Transverse colon (tissue), 4 donors: ENCODE measurements around the gene LCAT. TPM values are rescaled to one million over a fixed set of nuclear protein-coding genes. Genes with fewer than 3 reads are reported as not detected.

Source experiments
- DNase-seq: peaks from one replicate; pipeline ENCODE4 v3.0.0-alpha.2; 2019
- H3K27ac ChIP-seq, 4 donors: fragments of 200-600 bp; sonication (generic); 2 replicates each; pipeline ENCODE4 v1.5.1; 2016 to 2018; ENCODE audit warnings: inconsistent platforms in 4 of 4
- H3K27me3 ChIP-seq: fragments of 200-600 bp; sonication (generic); 2 replicates; pipeline ENCODE4 v1.5.1; 2017; ENCODE audit warnings: inconsistent platforms
- H3K36me3 ChIP-seq, 4 donors: fragments of 200-600 bp; sonication (generic); 2 replicates each; pipeline ENCODE4 v1.5.1; 2017 to 2019; ENCODE audit warnings: inconsistent platforms in 4 of 4
- H3K4me1 ChIP-seq, 4 donors: fragments of 200-600 bp; sonication (generic); 2 replicates each; pipeline ENCODE4 v1.5.1; 2017 to 2020; ENCODE audit warnings: inconsistent platforms in 4 of 4
- H3K4me3 ChIP-seq, 4 donors: fragments of 200-600 bp; sonication (generic); 1 replicate in 1 of 4; 2 replicates in 3 of 4; pipeline versions ENCODE4 v1.5.1 to v1.6.1; 2017 to 2019; ENCODE audit warnings: inconsistent platforms in 4 of 4
- H3K9me3 ChIP-seq, 2 donors: fragments of 200-600 bp; sonication (generic); 2 replicates each; pipeline ENCODE4 v1.5.1; 2017 to 2019; ENCODE audit warnings: inconsistent platforms in 2 of 2
- CTCF ChIP-seq, 5 experiments: fragments of 200-600 bp in 3 of 5; fragments of 450-650 bp in 2 of 5; sonication (generic) in 3 of 5; IDR thresholded peaks; 1 replicate in 2 of 5; 2 replicates in 3 of 5; pipeline ENCODE4 v1.5.1; 2016 to 2017; ENCODE audit warnings: antibody characterized with exemption in 5 of 5, inconsistent platforms in 3 of 5, mild to moderate bottlenecking in 2 of 5, moderate library complexity in 1 of 5
- EP300 ChIP-seq: sonication (generic); formaldehyde crosslinking; IDR thresholded peaks from one replicate; pipeline ENCODE4 v1.6.1; 2017; ENCODE audit warnings: antibody characterized with exemption, low read depth
- POLR2A ChIP-seq: fragments of 450-650 bp; IDR thresholded peaks from one replicate; pipeline ENCODE4 v1.6.1; 2016; ENCODE audit warnings: antibody characterized with exemption, mild to moderate bottlenecking, moderate library complexity
- POLR2AphosphoS5 ChIP-seq, 3 donors: sonication (generic); formaldehyde crosslinking; IDR thresholded peaks; one replicate each; pipeline ENCODE4 v1.6.1; 2016; ENCODE audit warnings: antibody characterized with exemption in 3 of 3
- WGBS, 2 donors: methylation state at CpG; one replicate each; pipeline ENCODE4 v1.1.5; 2018; ENCODE audit warnings: low coverage in 1 of 2; 5-methylcytosine and 5-hydroxymethylcytosine counted together
- in situ Hi-C, 4 donors: fragments of 200-750 bp; cut with MboI; loops; one replicate each; pipeline versions ENCODE4 v1.15.0 to v1.15.1; 2017; ENCODE audit warnings: low sequenced_read_pairs in 3 of 4, low pct_ligation_motif_present in 1 of 4, low pct_unique_long_range_greater_than_20kb in 1 of 4
- intact Hi-C: fragments of 100-400 bp; cut with DNase I; formaldehyde crosslinking; loops from one replicate; pipeline ENCODE4 v1.15.1; 2023; ENCODE audit warnings: low total_unique reads
- total RNA-seq, 4 donors: library from RNA; depleted of rRNA; stranded (reverse); fragments of >200 nt; gene quantifications; one replicate each; pipeline ENCODE4 v1.1.0, GENCODE V29; 2016

The LCAT gene
- total RNA-seq, 4 donors from 2014 or later = 2.2 to 30.7 (median 4.2) TPM

GRCh38 chr16:67946128-67946569 is 2.2 kb upstream of the LCAT start:
- H3K4me1 ChIP-seq = peaks cover 14 to 19% (median 16%) of the 10 kb centered on the region in 4 donors
- no peak overlapping the region for H3K27ac ChIP-seq
- H3K9me3 ChIP-seq = no peaks in the 10 kb centered on the region
- no peak overlapping the region for H3K4me3 ChIP-seq
- DNase-seq = no peak
- no peaks in the 10 kb centered on the region for H3K27me3 ChIP-seq
- TF ChIP-seq POLR2AphosphoS5 (IDR thresholded peaks at IDR 0.05) = no peak
- TF ChIP-seq CTCF (IDR thresholded peaks at IDR 0.05) = no peak
- no peak for TF ChIP-seq EP300
- TF ChIP-seq POLR2A = no peak
- WGBS, 2 donors = 89% methylated on average over 16 of the region's 20 CpGs; no CpG with 5 or more reads in 1 of the 2 donors
- H3K36me3 ChIP-seq = no peaks in the 10 kb centered on the region
- intact Hi-C loops = no loop called here
- in situ Hi-C loops = no loop called here

- H3K27me3 ChIP-seq = no peaks in the 10 kb centered on the region
- no peak overlapping the region for H3K4me3 ChIP-seq
- no peak for DNase-seq
- TF ChIP-seq POLR2AphosphoS5 (IDR thresholded peaks at IDR 0.05) (no peak), POLR2A (no peak), EP300 (no peak), CTCF (IDR thresholded peaks at IDR 0.05) (no peak)
- intact Hi-C loops = no loop called here
- H3K27ac ChIP-seq = peak overlapping the region in 2 of 4 donors; percentile 69 to 89
- H3K36me3 ChIP-seq = no peaks in the 10 kb centered on the region
- H3K4me1 ChIP-seq = peaks cover 14 to 19% (median 16%) of the 10 kb centered on the region in 4 donors
- in situ Hi-C loops = no loop called here
- 70 to 75% methylated on average over 2 to 16 of the region's 24 CpGs for WGBS, 2 donors
- H3K9me3 ChIP-seq = no peaks in the 10 kb centered on the region
Observed at GRCh38 chr16:67945392-67945933, 1.5 kb upstream of the LCAT start.

GRCh38 chr16:67944690-67945391 is 921 bp upstream of the LCAT start:
- intact Hi-C loops (no loop called here), in situ Hi-C loops (no loop called here)
- Histone ChIP-seq H3K4me1 (peaks cover 17 to 22% (median 20%) of the 10 kb centered on the region in 4 donors), H3K27me3 (no peaks in the 10 kb centered on the region), H3K4me3 (no peak overlapping the region), H3K9me3 (no peaks in the 10 kb centered on the region), H3K27ac (peak overlapping the region; percentile 59 to 89 (median 71)), H3K36me3 (no peaks in the 10 kb centered on the region)
- 91% methylated on average over 24 of the region's 24 CpGs; no CpG with 5 or more reads in 1 of the 2 donors for WGBS, 2 donors
- TF ChIP-seq CTCF (IDR thresholded peaks at IDR 0.05) (no peak), EP300 (no peak), POLR2A (no peak), POLR2AphosphoS5 (IDR thresholded peaks at IDR 0.05) (no peak)
- no peak for DNase-seq

GRCh38 chr16:67943256-67943618 is 683 bp downstream of the LCAT start:
- DNase-seq = no peak
- TF ChIP-seq POLR2AphosphoS5 (IDR thresholded peaks at IDR 0.05) = no peak
- TF ChIP-seq CTCF (IDR thresholded peaks at IDR 0.05) = no peak
- H3K27ac ChIP-seq = peak overlapping the region; percentile 59 to 89 (median 71)
- peaks cover 20 to 22% (median 20%) of the 10 kb centered on the region in 4 donors for H3K4me1 ChIP-seq
- H3K27me3 ChIP-seq = no peaks in the 10 kb centered on the region
- H3K9me3 ChIP-seq = no peaks in the 10 kb centered on the region
- H3K4me3 ChIP-seq = no peak overlapping the region
- intact Hi-C loops (loop anchor here (1.0 kb wide), 1 partner anchor 47 kb away; no protein-coding TSS in a partner anchor), in situ Hi-C loops (no loop called here)
- H3K36me3 ChIP-seq = no peaks in the 10 kb centered on the region
- 91% methylated on average over 5 of the region's 6 CpGs; no CpG with 5 or more reads in 1 of the 2 donors for WGBS, 2 donors
